Osteocyte (in vitro differentiated cells): ENCODE results near the gene RFXANK. TPM values are rescaled to one million over a fixed set of nuclear protein-coding genes. Genes with fewer than 3 reads are reported as not detected.
A peak's percentile ranks its signal among the peaks of the same experiment; 100 is the strongest.

Experiments
- DNase-seq: peaks from one replicate; pipeline ENCODE4 v3.0.0; 2021; ENCODE audit warnings: mixed read lengths; ENCODE audit not compliant: unreplicated experiment; ENCODE audit errors: extremely low spot score
- H3K27ac Mint-ChIP-seq: one replicate; pipeline ENCODE4 v1.8.0; 2021; ENCODE audit warnings: mild to moderate bottlenecking, mixed read lengths; ENCODE audit not compliant: unreplicated experiment
- H3K27me3 Mint-ChIP-seq: one replicate; pipeline ENCODE4 v1.8.0; 2021; ENCODE audit warnings: mixed read lengths; ENCODE audit not compliant: unreplicated experiment
- H3K36me3 Mint-ChIP-seq: one replicate; pipeline ENCODE4 v1.8.0; 2021; ENCODE audit warnings: mixed read lengths; ENCODE audit not compliant: unreplicated experiment
- H3K4me1 Mint-ChIP-seq: one replicate; pipeline ENCODE4 v1.8.0; 2021; ENCODE audit warnings: mixed read lengths; ENCODE audit not compliant: unreplicated experiment
- H3K4me3 Mint-ChIP-seq: one replicate; pipeline ENCODE4 v1.8.0; 2021; ENCODE audit warnings: mild to moderate bottlenecking, moderate library complexity, mixed read lengths; ENCODE audit not compliant: unreplicated experiment
- H3K9me3 Mint-ChIP-seq: one replicate; pipeline ENCODE4 v1.8.0; 2021; ENCODE audit warnings: mixed read lengths; ENCODE audit not compliant: unreplicated experiment
- CTCF ChIP-seq: fragments of 200-600 bp; sonication (generic); IDR thresholded peaks from 2 replicates; pipeline ENCODE4 v1.5.0; 2021; ENCODE audit warnings: antibody characterized with exemption, mild to moderate bottlenecking, moderate library complexity
- total RNA-seq: library from RNA; stranded (reverse); gene quantifications from 2 replicates; pipeline ENCODE4 v1.2.1, GENCODE V29; 2021

RFXANK gene
- total RNA-seq, 1 donor from 2014 or later, result 75.3 TPM

GRCh38 chr19:19193926-19194325 lies 1.9 kb downstream of the RFXANK start:
- no peak for DNase-seq
- H3K36me3 Mint-ChIP-seq, result peaks cover 5% of the 10 kb centered on the region
- peak overlapping the region; percentile 93 for H3K4me3 Mint-ChIP-seq
- no peak for TF ChIP-seq CTCF
- H3K27ac Mint-ChIP-seq, result peak overlapping the region; percentile 71
- no peaks in the 10 kb centered on the region for H3K27me3 Mint-ChIP-seq
- no peaks in the 10 kb centered on the region for H3K9me3 Mint-ChIP-seq
- peaks cover 40% of the 10 kb centered on the region for H3K4me1 Mint-ChIP-seq

- no peak for DNase-seq
These were observed 9.9 kb downstream of the RFXANK start for GRCh38 chr19:19201697-19202630.

GRCh38 chr19:19202707-19203011 lies 10.6 kb downstream of the RFXANK start:
- peak overlapping the region; percentile 87 for H3K27ac Mint-ChIP-seq
- TF ChIP-seq CTCF, result no peak
- peak overlapping the region; percentile 90 for H3K4me3 Mint-ChIP-seq
- no peaks in the 10 kb centered on the region for H3K9me3 Mint-ChIP-seq
- peaks cover 9% of the 10 kb centered on the region for H3K36me3 Mint-ChIP-seq
- DNase-seq, result no peak
- peaks cover 13% of the 10 kb centered on the region for H3K4me1 Mint-ChIP-seq
- peaks cover 7% of the 10 kb centered on the region for H3K27me3 Mint-ChIP-seq

More at GRCh38 chr19:19201697-19202630, 9.9 kb downstream of the RFXANK start:
- Mint-ChIP-seq H3K4me1 (peaks cover 13% of the 10 kb centered on the region), H3K36me3 (peaks cover 9% of the 10 kb centered on the region), H3K27ac (peak overlapping the region; percentile 87), H3K27me3 (peaks cover 5% of the 10 kb centered on the region), H3K9me3 (no peaks in the 10 kb centered on the region), H3K4me3 (peak overlapping the region; percentile 90)
- TF ChIP-seq CTCF, result no peak

GRCh38 chr19:19203012-19203856 lies 11.2 kb downstream of the RFXANK start, which contains the start of gene NR2C2AP:
TSS of gene NR2C2AP (minus strand) at chr19:19203414. CDS start at chr19:19203060, 354 bp downstream.
- DNase-seq, result peak; percentile 95
- Mint-ChIP-seq H3K27ac (peak within 1 kb of the TSS; percentile 87), H3K36me3 (peaks cover 9% of the 10 kb centered on the region), H3K9me3 (no peaks in the 10 kb centered on the region), H3K27me3 (peaks cover 7% of the 10 kb centered on the region), H3K4me3 (peak within 1 kb of the TSS; percentile 90), H3K4me1 (peaks cover 13% of the 10 kb centered on the region)
- no peak for TF ChIP-seq CTCF
